GM13976 (cell line): ENCODE measurements around the gene STXBP5.

Experiments used
- DNase-seq: peaks from one replicate; pipeline ENCODE4 v3.0.0; 2012; ENCODE audit warnings: low spot score
- in situ Hi-C: fragments of 300-500 bp; cut with MboI; formaldehyde crosslinking; loops from one replicate; pipeline ENCODE4 v1.12.0; 2022; ENCODE audit warnings: low sequenced_read_pairs, mixed read lengths, inconsistent platforms; ENCODE audit not compliant: unreplicated experiment
- TF ChIP-seq, protein P1 (sequence below): IDR thresholded peaks from 2 replicates; pipeline ENCODE4 v1.5.1; 2012; ENCODE audit warnings: borderline replicate concordance, mild to moderate bottlenecking; ENCODE audit not compliant: insufficient read depth; ENCODE audit errors: extremely low read depth, missing control alignments, control extremely low read depth

STXBP5 gene

DNA sequence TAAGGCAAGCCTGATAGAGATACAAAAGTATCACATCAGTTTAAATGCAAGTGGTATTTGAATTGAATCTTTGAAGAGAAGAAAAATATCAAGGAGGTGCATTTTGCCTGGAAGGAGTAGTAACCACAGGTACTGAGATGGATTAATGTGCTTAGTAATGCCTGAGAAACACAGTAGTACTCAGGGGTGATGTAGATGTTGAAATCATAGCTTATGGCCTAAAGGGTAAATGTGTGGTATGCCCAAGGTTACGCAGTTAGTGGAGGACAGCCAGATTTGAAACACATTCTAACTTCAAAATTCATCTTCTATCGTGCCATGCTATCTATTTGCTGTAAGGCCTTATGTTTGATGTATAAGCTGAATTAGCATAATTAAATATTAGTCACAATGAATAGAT, 55.9 kb downstream of the STXBP5 start:
- DNase-seq, result no peak
- in situ Hi-C loops, result no loop called here
- TF ChIP-seq, protein P1, sequence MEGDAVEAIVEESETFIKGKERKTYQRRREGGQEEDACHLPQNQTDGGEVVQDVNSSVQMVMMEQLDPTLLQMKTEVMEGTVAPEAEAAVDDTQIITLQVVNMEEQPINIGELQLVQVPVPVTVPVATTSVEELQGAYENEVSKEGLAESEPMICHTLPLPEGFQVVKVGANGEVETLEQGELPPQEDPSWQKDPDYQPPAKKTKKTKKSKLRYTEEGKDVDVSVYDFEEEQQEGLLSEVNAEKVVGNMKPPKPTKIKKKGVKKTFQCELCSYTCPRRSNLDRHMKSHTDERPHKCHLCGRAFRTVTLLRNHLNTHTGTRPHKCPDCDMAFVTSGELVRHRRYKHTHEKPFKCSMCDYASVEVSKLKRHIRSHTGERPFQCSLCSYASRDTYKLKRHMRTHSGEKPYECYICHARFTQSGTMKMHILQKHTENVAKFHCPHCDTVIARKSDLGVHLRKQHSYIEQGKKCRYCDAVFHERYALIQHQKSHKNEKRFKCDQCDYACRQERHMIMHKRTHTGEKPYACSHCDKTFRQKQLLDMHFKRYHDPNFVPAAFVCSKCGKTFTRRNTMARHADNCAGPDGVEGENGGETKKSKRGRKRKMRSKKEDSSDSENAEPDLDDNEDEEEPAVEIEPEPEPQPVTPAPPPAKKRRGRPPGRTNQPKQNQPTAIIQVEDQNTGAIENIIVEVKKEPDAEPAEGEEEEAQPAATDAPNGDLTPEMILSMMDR, result no peak

DNA sequence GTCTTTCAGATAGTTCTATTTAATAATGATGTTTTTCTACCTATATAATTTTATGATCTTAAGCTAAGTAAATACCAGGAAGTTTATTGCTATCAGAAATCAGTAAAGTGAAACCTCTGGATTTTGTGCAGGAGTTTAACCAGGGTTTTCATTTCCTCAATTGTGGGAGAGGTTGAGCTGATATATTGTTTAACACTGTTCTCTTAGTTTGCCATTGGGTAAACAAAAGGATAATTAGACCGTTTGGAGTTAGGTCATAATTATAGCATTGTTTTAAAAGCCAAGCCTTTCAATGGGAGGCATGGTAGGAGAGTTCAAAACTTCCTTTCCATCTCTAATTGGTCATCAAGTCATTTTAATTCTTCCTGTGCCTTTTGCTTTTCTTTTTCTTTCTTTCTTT, 58.7 kb downstream of the STXBP5 start:
- no peak for DNase-seq
- TF ChIP-seq, protein P1, result no peak
- in situ Hi-C loops, result no loop called here

DNA sequence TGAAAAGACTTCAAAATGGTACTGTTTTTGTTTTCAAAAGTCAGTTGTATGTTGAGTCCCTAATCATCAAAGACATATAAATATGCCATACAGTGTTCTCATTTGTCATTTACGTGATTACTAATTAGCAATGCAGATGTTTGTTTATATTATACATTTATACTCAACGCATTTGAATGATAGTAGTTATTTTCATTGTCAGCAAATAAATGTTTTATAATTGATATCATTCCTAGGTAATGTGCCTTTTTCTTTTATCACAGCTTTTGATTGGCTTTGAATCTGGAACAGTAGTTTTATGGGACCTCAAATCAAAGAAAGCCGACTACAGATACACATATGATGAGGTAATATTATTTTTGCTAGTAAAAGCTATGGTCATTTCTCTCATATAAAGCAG, 62.6 kb downstream of the STXBP5 start:
- in situ Hi-C loops, result no loop called here
- TF ChIP-seq, protein P1, result no peak
- no peak for DNase-seq

DNA sequence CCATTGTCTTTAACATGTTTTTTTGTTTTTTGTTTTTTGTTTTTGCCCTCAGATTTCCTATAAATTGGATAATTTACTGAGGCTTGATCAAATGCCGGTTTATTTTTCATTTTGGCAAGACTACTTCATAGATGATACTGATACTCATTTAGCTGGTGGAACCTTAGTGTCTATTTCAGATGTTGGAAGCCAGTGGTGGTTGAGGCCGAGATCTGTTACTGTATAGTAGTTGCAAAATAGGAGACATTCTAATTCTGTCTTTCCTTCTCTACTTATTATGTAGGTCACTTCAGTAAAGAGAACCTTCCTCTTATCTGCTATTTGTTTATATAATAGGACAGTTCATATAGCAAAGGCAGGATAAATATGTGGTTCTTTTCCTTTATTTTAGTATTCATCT, 63.4 kb downstream of the STXBP5 start:
- TF ChIP-seq, protein P1, result no peak
- DNase-seq, result no peak
- in situ Hi-C loops, result no loop called here

DNA sequence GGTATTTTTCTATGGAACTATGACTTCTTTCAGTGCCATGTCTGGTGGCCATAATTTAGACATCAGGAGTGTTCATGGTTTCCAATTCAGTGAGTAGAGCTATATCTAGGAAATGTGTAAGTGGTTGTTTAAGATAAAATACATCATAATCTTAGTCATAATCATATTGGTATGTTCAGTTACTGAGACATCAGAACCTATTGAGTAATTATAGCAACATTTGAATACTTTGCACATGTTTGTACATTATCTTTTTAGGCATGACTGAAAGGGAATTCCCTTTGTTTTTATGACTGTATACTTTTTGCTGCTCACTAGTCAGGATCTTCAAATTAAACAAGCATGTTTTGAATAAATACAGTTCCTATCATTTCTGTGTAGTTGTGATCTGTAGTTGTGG, 64.0 kb downstream of the STXBP5 start:
- in situ Hi-C loops, result no loop called here
- no peak for DNase-seq
- TF ChIP-seq, protein P1, result no peak

DNA sequence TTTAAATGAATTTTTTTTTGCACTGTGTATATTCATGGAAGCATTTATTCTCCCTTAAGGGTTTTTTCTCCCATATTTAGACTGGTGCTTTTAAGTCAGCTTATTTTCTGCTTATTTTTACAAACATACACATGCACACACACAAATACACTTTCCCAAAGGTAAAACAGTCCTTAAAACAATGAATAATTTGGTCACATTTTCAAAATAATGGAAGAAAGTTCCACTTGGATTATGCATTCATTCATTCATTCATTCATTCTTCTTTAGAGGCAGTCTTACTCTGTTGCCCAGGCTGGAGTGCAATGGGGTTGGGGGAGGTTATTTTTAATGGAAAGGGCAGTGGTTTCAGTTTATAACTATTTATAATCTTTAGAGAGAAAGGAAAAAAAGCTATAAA, 69.8 kb downstream of the STXBP5 start:
- TF ChIP-seq, protein P1, result no peak
- no peak for DNase-seq
- in situ Hi-C loops, result no loop called here

DNA sequence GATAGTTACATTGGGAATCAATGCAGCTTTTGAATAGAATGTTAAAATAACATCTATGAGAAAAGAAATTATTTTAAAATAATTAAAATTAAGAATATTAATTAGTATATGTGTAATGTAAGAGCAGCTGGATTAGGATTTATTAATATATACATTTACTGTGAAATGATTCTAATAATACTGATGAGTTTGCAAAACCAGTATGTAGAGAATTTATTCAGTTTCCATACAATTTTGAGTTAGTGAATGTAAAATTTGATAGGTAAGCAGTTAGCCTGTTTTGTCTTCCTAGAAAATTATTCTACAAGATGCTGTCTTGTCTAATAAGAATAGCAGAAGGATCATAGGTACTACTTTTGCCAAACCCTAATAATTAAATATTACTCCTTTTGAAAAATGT, 70.6 kb downstream of the STXBP5 start:
- in situ Hi-C loops, result no loop called here

More for the DNA sequence above, 70.6 kb downstream of the STXBP5 start:
- TF ChIP-seq, protein P1, result no peak
- DNase-seq, result no peak
